Endothelial cell of hepatic sinusoid (primary cell): ENCODE results near the gene SLC47A2.
"Not testable (repeated sequence)": the region's sequence is repeated elsewhere in the genome, so short reads cannot be mapped to it uniquely, and the experiment has no call there.

Source experiments
- in situ Hi-C: cut with HindIII; loops from 2 replicates; pipeline ENCODE4 v1.10.0; 2017; ENCODE audit warnings: low sequenced_read_pairs

The SLC47A2 gene

GRCh38 chr17:19708431-19709175, 7.8 kb downstream of the SLC47A2 start:
- in situ Hi-C loops, result no loop called here

- in situ Hi-C loops, result no loop called here
These were observed 8.6 kb downstream of the SLC47A2 start for GRCh38 chr17:19707728-19708221.

DNA sequence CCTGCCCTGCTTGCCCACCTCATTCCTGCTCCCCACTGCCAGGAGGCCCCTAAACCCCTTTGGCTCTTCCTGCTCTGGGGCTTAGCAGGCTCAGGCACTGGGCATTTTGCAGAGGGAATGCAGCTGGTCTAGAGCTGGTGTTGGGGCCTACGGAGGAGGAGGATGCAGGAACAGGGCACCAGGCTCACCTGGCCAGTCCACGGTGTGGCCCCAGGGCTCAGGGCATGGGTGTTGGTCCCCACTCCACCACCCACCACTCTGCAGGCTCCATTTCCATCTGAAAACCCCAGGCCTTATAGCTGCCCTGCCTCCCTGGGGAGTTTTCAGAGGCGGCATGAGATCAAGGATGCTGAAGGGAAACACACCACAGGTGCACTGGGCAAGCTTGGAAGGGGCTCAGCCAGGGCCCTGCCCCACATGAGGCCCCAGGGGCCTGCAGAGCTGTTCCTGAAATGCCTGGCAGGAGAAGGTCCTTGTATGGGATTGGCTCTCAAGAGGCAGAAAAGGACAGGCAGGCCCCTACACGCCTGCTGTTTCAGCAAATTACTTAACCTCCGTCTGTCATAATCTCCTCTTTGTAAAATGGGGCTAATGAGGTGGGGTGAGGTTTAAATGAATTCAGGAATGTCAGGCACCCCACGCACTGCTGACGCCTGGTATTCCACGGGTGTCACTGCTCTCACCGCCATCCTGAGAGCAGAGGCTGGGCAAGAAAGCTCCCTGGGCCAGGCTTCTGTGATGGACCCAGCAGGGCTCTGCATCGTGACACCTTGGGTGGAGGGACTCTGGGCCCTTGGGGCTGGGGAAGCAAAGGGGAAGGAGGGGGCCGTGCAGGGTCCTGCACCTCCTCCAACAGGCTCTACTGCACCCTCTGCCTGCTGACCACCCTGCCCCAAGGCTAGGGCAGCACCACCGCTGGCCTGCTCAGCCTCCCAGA, 9.3 kb downstream of the SLC47A2 start:
- in situ Hi-C loops, result no loop called here

GRCh38 chr17:19705771-19706770, 10.3 kb downstream of the SLC47A2 start:
- in situ Hi-C loops, result no loop called here

DNA sequence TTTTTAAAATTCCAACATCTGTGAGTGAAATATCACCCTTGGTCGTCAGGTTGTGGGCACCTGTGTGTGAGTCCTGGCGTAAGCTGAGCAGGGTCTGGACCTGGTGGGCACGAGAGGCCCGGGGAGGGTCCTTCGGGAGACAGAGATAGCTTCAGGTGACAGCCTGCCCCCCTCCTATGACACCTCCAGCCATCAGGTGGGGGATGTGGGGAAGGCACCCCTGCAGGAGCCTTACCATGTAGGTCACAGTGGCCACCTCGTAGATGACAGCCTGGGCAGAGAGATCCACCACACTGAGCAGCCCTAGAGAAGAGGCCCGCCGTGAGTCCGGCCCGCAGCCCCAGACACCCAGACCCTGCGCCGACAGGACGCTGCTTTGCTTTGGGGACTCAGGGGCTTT, 11.2 kb downstream of the SLC47A2 start:
- in situ Hi-C loops, result no loop called here

DNA sequence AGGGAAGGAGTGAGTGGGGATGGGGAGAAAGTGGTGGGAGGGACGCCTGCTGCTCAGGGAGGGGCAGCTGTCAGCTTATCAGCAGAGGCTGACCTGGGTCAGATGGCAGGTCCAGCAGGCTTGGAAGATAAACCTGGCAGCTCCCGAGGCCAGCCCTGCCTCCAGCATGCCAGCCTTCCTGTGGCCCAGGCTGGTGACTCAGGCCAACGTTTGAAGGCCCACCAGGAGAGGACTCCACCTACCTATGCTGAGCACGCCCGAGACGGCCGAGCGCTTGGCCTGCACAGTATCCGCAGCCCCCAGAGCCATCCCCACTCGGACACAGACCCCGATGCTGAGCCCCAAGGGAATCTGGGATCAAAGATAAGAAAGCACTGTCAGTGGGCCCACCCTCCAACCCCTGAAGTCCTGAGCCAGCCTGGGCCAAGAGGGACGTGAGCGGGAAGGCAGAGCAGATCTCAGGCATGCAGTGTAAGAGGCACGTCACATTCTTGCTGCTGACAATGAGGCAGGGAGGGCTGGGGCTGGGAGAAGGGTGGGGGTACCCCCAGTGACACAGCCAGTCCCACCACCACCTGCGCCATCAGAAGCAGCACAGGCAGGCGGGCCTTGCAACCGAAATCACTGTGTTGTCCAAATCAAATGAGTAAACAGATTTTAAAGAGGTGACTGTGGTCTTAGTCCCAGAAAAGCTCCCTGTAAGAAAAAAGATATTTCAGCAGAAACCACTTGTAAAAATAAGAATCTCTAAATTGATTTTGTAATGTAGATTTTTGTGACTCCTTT, 12.4 kb downstream of the SLC47A2 start:
- in situ Hi-C loops, result no loop called here

GRCh38 chr17:19703106-19703827, 13.1 kb downstream of the SLC47A2 start:
- in situ Hi-C loops, result no loop called here

GRCh38 chr17:19702217-19702641, 14.2 kb downstream of the SLC47A2 start:
- in situ Hi-C loops, result no loop called here

- in situ Hi-C loops, result no loop called here
These were observed 29.8 kb downstream of the SLC47A2 start for GRCh38 chr17:19686400-19687090.

DNA sequence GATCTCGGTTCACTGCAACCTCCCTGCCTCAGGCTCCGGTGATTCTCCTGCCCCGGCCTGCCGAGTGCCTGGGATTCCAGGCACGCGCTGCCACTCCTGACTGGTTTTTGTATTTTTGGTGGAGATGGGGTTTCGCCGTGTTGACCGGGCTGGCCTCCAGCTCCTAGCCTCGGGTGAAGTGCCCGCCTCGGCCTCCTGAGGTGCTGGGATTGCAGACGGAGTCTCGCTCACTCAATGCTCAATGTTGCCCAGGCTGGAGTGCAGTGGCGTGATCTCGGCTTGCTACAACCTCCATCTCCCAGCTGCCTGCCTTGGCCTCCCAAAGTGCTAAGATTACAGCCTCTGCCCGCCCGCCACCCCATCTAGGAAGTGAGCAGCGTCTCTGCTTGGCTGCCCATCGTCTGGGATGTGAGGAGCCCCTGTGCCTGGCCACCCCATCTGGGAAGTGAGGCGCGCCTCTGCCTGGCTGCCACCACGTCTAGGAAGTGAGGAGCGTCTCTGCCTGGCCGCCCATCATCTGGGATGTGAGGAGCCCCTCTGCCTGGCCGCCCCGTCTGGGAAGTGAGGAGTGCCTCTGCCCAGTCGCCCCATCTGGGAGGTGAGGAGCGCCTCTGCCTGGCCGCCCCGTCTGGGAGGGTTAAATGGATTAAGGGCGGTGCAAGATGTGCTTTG, 31.3 kb downstream of the SLC47A2 start:
- in situ Hi-C loops, result not testable (repeated sequence)

GRCh38 chr17:19683117-19683516, 33.3 kb downstream of the SLC47A2 start:
- in situ Hi-C loops, result no loop called here

- in situ Hi-C loops, result no loop called here
These were observed 37.6 kb downstream of the SLC47A2 start for GRCh38 chr17:19678581-19679453.

GRCh38 chr17:19677736-19678379, 38.5 kb downstream of the SLC47A2 start:
- in situ Hi-C loops, result no loop called here

DNA sequence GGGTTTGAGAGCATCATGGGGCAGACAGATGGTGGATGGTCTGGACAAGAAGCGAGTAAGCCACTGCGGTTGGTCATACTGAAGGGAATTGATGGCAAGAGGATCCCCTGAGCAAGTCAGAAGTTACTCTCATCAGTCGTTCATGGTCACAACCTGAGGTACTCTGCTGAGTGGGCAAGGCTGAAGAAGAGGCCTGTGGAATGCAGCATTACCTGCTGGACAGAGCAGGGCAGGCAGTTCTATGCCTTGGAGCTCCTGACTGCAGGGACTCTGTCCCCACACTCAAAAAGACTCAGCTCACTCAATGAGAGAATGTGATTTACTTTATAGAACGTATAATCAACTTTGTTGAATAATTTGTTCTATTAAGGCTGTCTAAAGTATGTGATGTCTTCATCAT, 39.5 kb downstream of the SLC47A2 start:
- in situ Hi-C loops, result no loop called here

GRCh38 chr17:19673623-19674022, 42.8 kb downstream of the SLC47A2 start:
- in situ Hi-C loops, result no loop called here

DNA sequence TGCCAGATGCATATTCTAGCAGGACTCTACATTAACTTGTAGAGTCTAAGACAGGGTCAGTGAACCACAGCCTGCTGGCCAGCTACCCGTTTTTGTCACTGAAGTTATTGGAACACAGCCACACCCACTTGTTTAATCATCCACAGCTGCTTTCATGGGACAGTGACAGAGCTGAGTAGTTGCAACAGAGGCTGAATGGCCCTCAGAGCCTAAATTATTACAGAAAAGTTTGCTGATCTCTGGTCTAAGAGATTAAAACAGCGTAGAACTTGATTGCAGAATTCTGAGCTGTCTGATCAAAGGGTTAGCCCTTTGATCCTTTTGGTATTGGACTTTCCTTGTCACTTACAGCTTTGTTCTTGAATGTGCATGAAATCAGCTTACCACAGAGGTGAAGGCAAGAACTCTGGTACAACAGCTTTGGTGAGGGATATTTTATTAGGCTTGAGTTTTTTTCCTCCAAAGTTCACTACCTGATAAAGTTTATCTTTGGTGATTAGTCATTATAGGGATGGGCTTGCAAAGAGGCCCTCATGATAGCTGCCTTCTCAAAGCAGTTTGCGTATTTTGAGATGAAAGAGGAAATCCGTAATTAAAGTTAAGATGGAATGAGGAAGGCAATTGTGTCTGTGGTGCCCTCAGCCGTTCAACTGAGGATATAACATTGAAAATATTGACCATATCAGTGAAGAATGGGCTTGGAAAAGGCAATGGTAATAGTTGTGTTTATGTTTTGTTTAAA, 44.2 kb downstream of the SLC47A2 start:
- in situ Hi-C loops, result no loop called here
